Measurements from ENCODE around the gene GTSE1.
"Not testable (repeated sequence)": the region's sequence is repeated elsewhere in the genome, so short reads cannot be mapped to it uniquely, and the experiment has no call there.

The GTSE1 gene

GRCh38 chr22:46296257-46297150 is at the start of gene GTSE1:
Gene GTSE1 (plus strand): TSS chr22:46296870. CDS start chr22:46297401, 531 bp downstream.
- DNase-seq, result peak; percentile 96

DNA sequence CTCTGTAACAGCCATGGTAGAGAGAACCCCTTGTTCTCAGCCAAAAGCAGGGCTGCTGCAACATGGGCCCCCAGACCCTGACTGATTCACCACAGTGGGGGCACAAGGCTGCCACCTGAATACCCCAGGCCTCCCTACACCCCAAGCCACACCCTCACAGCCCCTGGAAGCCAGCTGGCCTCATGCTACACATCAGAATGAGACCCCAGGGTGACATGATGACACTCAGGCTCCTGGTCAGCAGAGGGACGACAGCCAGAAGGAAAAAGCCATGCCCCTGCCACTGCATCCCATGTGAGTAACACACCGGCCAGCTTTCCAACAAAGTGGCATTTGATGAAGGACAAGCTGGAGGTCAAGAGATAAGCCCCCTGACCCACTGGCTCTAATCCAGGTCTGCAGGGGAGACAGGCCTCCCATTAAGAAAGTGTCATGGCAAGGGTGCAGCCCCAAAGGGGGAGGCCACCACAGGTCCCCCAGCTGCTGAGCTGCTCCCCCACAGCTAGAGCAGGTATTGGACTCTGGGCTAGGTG is 49.2 kb upstream of the GTSE1 start:
- DNase-seq, result no peak

DNA sequence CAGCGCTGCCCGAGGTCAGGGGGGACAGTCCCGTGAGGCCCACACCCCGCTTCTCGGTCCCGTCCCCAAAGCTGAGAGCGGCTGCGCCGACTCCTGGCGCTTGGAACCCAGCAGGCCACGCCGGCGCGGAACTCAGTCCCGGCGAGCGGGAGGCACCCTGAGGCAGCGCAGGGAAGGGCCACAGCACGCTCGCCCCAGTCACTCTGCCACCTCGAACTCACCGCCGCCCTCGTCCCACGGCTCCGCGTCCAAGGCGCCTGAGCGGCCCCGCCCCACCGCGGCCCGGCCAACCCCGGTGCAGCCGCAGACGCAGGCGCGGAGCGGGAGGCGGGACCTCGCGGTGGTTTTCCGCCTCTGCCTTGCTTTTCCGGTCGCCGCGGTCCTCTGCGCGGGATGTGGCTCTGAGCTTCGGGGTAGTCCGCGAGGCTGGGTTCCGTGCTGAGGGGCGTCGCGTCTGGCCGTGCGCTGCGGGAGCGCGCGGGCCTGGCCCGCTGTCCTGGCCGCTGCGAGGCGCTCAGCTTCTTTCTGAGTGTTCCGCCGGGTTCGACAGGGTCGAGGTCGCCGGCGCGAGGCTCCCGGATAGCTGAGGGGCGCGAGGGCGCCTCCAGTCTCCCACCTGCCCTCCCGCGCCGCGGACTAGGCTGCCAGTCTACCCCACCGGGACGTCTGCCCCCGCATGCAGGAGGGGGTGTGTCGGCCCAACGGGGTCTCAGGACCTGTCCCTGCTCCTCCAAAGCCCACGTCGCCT is 46.5 kb upstream of the GTSE1 start, which contains the start of gene CDPF1:
TSS of gene CDPF1 (minus strand) at position 259 of the 748 bp plus-strand sequence. CDS start 2,009 bp downstream, outside the sequence.
- peak; percentile 77 for DNase-seq

- DNase-seq, result no peak
These were observed 45.9 kb upstream of the GTSE1 start for GRCh38 chr22:46250783-46251125.

DNA sequence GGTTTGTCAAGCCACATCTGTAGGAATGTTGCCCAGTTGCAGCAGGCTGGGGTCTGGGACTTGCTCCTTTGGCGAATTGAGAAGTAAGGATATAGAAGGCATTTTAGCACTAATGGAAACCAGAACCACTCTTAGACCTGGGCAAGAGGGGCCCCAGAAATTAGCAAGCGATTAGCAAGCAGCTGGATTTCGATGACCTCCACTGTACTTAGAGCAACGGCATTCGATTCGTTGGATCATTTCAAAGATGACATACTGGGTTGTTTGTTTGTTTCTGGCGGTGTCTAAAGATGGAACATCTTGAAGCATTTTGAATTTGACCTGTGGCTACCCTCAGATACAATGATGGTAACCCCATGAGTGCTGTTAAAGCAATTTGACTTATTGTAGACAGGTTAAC is 45.4 kb upstream of the GTSE1 start:
- no peak for DNase-seq

DNA sequence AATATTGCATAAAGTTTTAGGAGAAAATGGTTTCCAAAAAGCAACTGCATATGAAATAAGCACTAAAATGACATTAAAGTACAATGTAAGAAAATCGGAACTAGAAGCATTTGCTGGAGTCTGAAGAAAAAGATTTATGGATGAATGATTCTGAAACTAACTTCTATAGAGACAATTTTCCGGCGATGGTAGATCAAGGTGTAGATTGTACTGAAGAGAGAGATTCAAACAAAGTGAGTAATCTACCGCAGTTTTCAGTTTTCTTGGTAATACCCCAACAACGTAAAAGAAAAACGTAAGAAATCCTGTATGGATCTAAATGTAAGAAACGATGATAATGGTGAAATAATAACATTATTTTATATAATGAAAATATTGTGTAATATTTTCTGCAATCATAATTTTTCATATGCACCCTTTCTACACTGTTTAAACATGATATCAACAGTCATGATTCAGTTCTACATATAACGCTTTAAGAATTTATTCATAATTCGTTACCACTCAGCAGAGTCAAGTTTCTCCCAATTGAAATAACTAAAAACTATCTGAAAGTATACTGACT is 44.8 kb upstream of the GTSE1 start:
- no peak for DNase-seq

- peak; percentile 76 for DNase-seq
These were observed 40.2 kb upstream of the GTSE1 start for GRCh38 chr22:46256358-46256958.

DNA sequence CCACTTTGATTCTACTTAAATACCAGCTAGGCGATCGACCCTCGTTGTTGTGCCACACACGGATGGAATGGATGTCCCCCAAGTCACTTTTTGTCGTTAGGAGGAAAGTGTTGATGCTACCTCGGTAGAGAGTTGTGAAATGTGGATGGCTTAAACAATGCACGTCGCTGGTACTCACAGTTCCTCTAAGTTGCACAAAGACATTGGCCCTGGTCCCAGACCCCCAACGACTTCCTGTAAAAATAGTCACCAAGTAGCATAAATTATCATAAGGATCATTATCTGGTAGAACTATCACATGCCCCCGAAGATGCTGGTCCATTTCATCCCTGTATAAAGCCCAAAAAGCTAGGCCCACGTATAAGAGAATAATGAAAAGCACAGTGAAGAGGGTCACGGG is 37.3 kb upstream of the GTSE1 start:
- DNase-seq, result no peak

DNA sequence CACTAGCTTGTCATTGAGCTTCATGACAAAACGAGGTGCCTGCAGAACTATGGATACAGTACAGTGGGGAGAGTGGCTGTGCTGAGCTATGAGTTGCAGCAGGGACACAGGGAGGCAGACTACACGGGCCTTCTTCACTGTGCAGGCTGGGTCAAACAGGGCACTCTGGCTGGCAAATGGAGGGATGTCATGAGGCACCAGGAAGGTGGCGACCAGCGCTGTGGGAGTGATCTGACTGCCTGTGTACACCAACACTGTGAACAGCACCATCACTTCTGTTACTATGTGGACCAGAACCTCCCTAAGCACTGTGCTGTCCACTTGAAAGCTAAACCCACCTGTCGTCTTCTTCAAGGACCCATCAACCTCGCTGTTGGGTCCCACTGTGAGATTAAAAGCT is 36.6 kb upstream of the GTSE1 start:
- no peak for DNase-seq

GRCh38 chr22:46262449-46263215 is 34.0 kb upstream of the GTSE1 start:
- DNase-seq, result no peak

- DNase-seq, result no peak
These were observed 33.5 kb upstream of the GTSE1 start, which contains the start of gene PKDREJ for GRCh38 chr22:46263216-46263590. Gene PKDREJ (minus strand): TSS chr22:46263343. CDS start chr22:46263322, 21 bp downstream.

DNA sequence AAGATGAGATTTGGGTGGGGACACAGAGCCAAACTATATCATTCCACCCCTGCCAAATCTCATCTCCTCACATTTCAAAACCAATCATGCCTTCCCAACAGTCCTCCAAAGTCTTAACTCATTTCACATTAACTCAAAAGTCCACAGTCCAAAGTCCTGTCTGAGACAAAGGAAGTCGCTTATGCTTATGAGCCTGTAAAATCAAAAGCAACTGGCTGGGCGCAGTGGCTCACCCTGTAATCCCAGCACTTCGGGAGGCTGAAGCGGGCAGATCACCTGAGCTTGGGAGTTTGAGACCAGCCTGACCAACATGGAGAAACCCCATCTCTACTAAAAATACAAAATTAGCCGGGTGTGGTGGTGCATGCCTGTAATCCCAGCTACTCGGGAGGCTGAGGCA is 32.1 kb upstream of the GTSE1 start:
- DNase-seq, result not testable (repeated sequence)

GRCh38 chr22:46265627-46266026 is 31.0 kb upstream of the GTSE1 start:
- not testable (repeated sequence) for DNase-seq

DNA sequence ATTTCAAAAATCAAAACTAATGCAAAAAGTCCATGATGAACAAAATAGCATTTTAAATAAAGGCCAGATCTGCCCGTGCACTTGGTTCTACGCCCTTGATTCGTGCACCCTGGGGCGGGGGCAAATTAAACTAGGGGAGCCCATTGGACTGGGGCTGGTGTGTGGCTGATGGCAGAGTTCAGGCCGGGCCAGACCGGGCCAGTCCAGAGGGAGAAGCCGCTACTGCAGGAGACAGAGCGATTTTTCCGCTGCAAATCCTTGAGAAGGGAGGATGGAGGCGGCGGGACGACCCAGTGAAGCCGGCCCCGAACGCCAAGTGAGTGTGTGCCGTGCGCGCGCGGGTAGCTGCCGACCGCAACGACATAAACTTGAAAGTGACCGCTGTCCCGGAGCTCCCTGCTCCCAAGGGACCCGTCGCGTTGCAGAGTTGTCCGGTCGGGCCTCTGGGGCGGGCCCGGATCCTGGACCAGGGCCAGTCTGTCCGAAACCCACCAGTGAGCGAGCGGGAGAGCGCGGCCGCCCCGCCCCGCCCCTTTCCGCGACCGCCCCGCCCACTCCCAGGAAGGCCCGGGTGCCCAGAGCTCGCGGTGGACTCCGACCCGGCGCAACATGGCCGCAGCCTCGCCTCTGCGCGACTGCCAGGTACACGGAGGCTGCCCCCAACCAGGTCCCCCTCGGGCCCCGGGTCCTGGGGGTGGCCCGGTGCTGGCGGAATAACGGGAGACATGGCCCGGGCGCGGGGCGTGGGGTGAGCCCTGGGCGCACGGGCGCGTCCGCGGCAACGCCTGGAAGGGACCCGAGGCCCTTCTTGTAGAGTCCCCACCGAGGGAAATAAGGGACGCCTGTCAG is 29.0 kb upstream of the GTSE1 start, which contains the start of gene TTC38:
TSS of gene TTC38 (plus strand) at position 578 of the 849 bp plus-strand sequence. CDS start at position 610, 32 bp downstream.
- peak; percentile 74 for DNase-seq

DNA sequence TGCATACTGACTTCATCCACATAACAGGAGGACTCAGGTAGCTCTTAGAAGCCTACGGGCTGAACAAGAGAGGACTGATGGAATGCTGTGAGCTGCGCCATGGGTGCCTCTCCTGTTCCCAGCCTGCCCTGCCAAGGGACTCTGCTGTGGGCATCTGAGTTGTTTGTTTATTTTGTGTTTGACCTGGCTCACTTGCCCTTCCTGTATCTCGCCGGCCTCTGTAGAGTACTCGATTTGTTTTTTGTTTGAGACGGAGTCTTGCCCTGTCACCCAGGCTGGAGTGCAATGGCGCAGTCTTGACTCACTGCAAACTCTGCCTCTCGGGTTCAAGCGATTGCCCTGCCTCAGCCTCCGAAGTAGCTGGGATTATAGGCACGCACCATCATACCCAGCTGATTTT is 27.1 kb upstream of the GTSE1 start:
- no peak for DNase-seq

DNA sequence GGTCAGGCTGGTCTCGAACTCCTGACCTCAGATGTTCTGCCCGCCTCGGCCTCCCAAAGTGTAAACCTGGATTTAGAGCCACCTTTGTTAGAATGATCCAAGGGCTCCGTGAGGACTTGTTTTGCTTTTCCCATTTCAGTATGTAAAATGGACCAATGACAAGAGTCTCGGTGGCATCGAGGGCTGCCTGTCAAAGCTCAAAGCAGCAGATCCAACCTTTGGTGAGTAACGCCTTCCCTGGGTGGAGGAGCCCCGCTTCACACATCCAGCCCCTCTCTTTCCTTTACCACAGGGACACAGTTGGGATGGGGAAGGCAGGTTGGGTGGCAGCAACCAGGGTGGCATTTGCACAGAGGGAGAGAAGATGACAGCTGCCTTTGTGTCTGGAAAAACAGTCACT is 24.5 kb upstream of the GTSE1 start:
- no peak for DNase-seq

DNA sequence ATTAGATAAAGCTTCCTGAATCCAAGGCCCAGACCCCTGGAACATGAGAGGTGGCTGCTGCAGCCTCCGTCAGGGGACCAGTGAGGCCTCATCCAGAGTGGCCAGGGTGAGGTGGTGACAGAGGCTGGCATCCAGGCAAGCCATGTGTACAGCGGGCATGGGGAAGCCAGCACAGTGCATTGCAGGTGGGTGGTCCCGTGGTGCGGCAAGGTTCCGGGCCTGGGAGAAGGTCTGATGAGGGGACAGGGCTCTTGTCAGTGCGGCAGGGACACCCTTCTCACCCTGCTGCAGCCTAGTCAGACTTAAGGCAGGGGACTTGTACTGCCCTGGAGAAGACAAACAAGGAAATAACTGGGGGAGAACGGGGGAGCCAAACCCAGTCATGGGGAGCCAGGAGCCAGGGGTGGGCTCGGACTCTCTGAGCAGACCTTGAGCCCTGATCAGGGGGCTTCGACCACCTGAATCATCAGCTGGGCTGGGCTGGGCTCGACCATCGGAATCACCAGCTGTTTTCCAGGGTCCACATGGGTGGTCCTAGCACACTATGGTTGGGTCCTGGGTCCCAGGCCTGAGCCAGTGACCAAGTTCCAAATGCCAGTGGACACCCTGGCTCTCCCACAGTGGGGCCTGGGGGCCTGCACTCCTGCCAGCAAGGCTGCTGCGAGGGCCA is 23.8 kb upstream of the GTSE1 start:
- no peak for DNase-seq

DNA sequence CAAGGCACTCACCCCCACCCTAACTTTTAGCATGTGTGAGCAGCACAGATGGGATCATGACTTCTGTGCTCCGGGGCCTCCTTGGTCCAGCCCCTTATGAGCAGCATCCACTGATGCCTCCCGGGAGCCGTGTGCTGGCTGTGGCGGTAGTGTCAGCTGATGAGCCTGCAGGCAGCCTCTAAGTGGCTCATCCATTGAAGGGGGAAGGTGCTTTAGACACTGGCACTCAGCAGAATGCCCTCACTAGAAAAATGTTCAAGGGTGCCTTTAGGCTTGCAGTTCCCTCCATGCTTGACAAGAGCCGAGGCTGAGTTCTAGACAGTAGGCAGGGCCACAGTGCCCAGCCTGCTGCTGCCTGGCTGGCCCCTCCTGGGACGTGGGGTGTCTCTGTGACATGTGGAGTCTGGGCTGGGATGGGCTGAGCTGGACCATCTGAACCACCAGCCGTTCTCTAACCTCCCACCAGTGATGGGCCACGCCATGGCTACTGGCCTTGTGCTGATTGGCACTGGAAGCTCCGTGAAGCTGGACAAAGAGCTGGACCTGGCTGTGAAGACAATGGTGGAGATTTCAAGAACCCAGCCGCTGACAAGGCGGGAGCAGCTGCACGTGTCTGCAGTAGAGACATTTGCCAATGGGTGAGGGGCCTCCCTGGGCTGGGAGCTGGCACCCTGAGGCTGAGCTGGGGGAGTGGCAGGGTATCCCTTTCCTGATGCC is 23.1 kb upstream of the GTSE1 start:
- no peak for DNase-seq

- DNase-seq, result no peak
These were observed 22.3 kb upstream of the GTSE1 start for GRCh38 chr22:46274381-46274780.

All from HCEC 1CT (cell line).